ENCODE measurements around the gene PMPCA.
"Not testable (repeated sequence)": the region's sequence is repeated elsewhere in the genome, so short reads cannot be mapped to it uniquely, and the experiment has no call there.

Gene PMPCA

GRCh38 chr9:136398286-136398685 is 12.2 kb upstream of the PMPCA start:
- H3K27me3 ChIP-seq (ENCODE audit: control insufficient read depth in 1 of 2, insufficient read depth in 2 of 2, low read length in 2 of 2) = no peaks in the 10 kb centered on the region
- H3K27ac ChIP-seq (ENCODE audit: low read depth, low read length) = no peak overlapping the region
- peaks cover 54% of the 10 kb centered on the region for H3K36me3 ChIP-seq (ENCODE audit: insufficient read depth, low read length)
- H3K9ac ChIP-seq (ENCODE audit: low read length) = no peak overlapping the region
- no peak overlapping the region for H3K4me3 ChIP-seq (ENCODE audit: low read depth in 1 of 2, low read length in 2 of 2)
- H3K4me1 ChIP-seq (ENCODE audit: insufficient read depth, low read length) = peaks cover 18% of the 10 kb centered on the region
- H3K9me3 ChIP-seq (ENCODE audit: low read length) = no peaks in the 10 kb centered on the region

- H3K27ac ChIP-seq (ENCODE audit: low read depth, low read length) = peak overlapping the region; percentile 12
- peak overlapping the region; percentile 27 for H3K9ac ChIP-seq (ENCODE audit: low read length)
- peak overlapping the region; percentile 78 to 81 for H3K4me3 ChIP-seq (ENCODE audit: low read depth in 1 of 2, low read length in 2 of 2)
- H3K9me3 ChIP-seq (ENCODE audit: low read length) = no peaks in the 10 kb centered on the region
- H3K36me3 ChIP-seq (ENCODE audit: insufficient read depth, low read length) = peaks cover 50% of the 10 kb centered on the region
- peaks cover 18% of the 10 kb centered on the region for H3K4me1 ChIP-seq (ENCODE audit: insufficient read depth, low read length)
- H3K27me3 ChIP-seq (ENCODE audit: control insufficient read depth in 1 of 2, insufficient read depth in 2 of 2, low read length in 2 of 2) = no peaks in the 10 kb centered on the region
These were observed 11.1 kb upstream of the PMPCA start for GRCh38 chr9:136399176-136400037.

GRCh38 chr9:136400038-136400834 is 10.2 kb upstream of the PMPCA start, which contains the start of gene SNAPC4:
SNAPC4 (minus strand) TSS chr9:136400170; CDS start chr9:136398428, 1,742 bp downstream.
- Histone ChIP-seq H3K4me3 (ENCODE audit: low read depth in 1 of 2, low read length in 2 of 2) (peak within 1 kb of the TSS; percentile 78 to 81), H3K9me3 (ENCODE audit: low read length) (no peaks in the 10 kb centered on the region), H3K4me1 (ENCODE audit: insufficient read depth, low read length) (peaks cover 18% of the 10 kb centered on the region), H3K27ac (ENCODE audit: low read depth, low read length) (peak within 1 kb of the TSS; percentile 36), H3K36me3 (ENCODE audit: insufficient read depth, low read length) (peaks cover 50% of the 10 kb centered on the region), H3K27me3 (ENCODE audit: control insufficient read depth in 1 of 2, insufficient read depth in 2 of 2, low read length in 2 of 2) (no peaks in the 10 kb centered on the region), H3K9ac (ENCODE audit: low read length) (peak within 1 kb of the TSS; percentile 41)

- H3K36me3 ChIP-seq (ENCODE audit: insufficient read depth, low read length) = peaks cover 46% of the 10 kb centered on the region
- no peaks in the 10 kb centered on the region for H3K27me3 ChIP-seq (ENCODE audit: control insufficient read depth in 1 of 2, insufficient read depth in 2 of 2, low read length in 2 of 2)
- no peak overlapping the region for H3K4me3 ChIP-seq (ENCODE audit: low read depth in 1 of 2, low read length in 2 of 2)
- no peak overlapping the region for H3K27ac ChIP-seq (ENCODE audit: low read depth, low read length)
- peaks cover 18% of the 10 kb centered on the region for H3K4me1 ChIP-seq (ENCODE audit: insufficient read depth, low read length)
- H3K9ac ChIP-seq (ENCODE audit: low read length) = no peak overlapping the region
- H3K9me3 ChIP-seq (ENCODE audit: low read length) = no peaks in the 10 kb centered on the region
These were observed 9.1 kb upstream of the PMPCA start for GRCh38 chr9:136401173-136401922.

- Histone ChIP-seq H3K9me3 (ENCODE audit: low read length) (no peaks in the 10 kb centered on the region), H3K9ac (ENCODE audit: low read length) (no peak overlapping the region), H3K27ac (ENCODE audit: low read depth, low read length) (no peak overlapping the region), H3K27me3 (ENCODE audit: control insufficient read depth in 1 of 2, insufficient read depth in 2 of 2, low read length in 2 of 2) (no peaks in the 10 kb centered on the region), H3K4me3 (ENCODE audit: low read depth in 1 of 2, low read length in 2 of 2) (no peak overlapping the region), H3K36me3 (ENCODE audit: insufficient read depth, low read length) (peaks cover 46% of the 10 kb centered on the region), H3K4me1 (ENCODE audit: insufficient read depth, low read length) (peaks cover 18% of the 10 kb centered on the region)
These were observed 8.4 kb upstream of the PMPCA start for GRCh38 chr9:136402067-136402466.

GRCh38 chr9:136403538-136403914 is 6.9 kb upstream of the PMPCA start:
- peaks cover 40% of the 10 kb centered on the region for H3K36me3 ChIP-seq (ENCODE audit: insufficient read depth, low read length)
- H3K4me3 ChIP-seq (ENCODE audit: low read depth in 1 of 2, low read length in 2 of 2) = no peak overlapping the region
- no peak overlapping the region for H3K27ac ChIP-seq (ENCODE audit: low read depth, low read length)
- peaks cover 14% of the 10 kb centered on the region for H3K4me1 ChIP-seq (ENCODE audit: insufficient read depth, low read length)
- no peaks in the 10 kb centered on the region for H3K9me3 ChIP-seq (ENCODE audit: low read length)
- no peak overlapping the region for H3K9ac ChIP-seq (ENCODE audit: low read length)
- H3K27me3 ChIP-seq (ENCODE audit: control insufficient read depth in 1 of 2, insufficient read depth in 2 of 2, low read length in 2 of 2) = no peaks in the 10 kb centered on the region

GRCh38 chr9:136403915-136404800 is 6.3 kb upstream of the PMPCA start:
- H3K36me3 ChIP-seq (ENCODE audit: insufficient read depth, low read length) = peaks cover 37% of the 10 kb centered on the region
- no peak overlapping the region for H3K4me3 ChIP-seq (ENCODE audit: low read depth in 1 of 2, low read length in 2 of 2)
- H3K9me3 ChIP-seq (ENCODE audit: low read length) = no peaks in the 10 kb centered on the region
- H3K27ac ChIP-seq (ENCODE audit: low read depth, low read length) = no peak overlapping the region
- peaks cover 7% of the 10 kb centered on the region for H3K4me1 ChIP-seq (ENCODE audit: insufficient read depth, low read length)
- H3K9ac ChIP-seq (ENCODE audit: low read length) = no peak overlapping the region
- no peaks in the 10 kb centered on the region for H3K27me3 ChIP-seq (ENCODE audit: control insufficient read depth in 1 of 2, insufficient read depth in 2 of 2, low read length in 2 of 2)

- Histone ChIP-seq H3K9ac (ENCODE audit: low read length) (no peak overlapping the region), H3K36me3 (ENCODE audit: insufficient read depth, low read length) (peaks cover 37% of the 10 kb centered on the region), H3K27ac (ENCODE audit: low read depth, low read length) (no peak overlapping the region), H3K27me3 (ENCODE audit: control insufficient read depth in 1 of 2, insufficient read depth in 2 of 2, low read length in 2 of 2) (no peaks in the 10 kb centered on the region), H3K4me1 (ENCODE audit: insufficient read depth, low read length) (peaks cover 13% of the 10 kb centered on the region), H3K4me3 (ENCODE audit: low read depth in 1 of 2, low read length in 2 of 2) (no peak overlapping the region), H3K9me3 (ENCODE audit: low read length) (no peaks in the 10 kb centered on the region)
These were observed 5.7 kb upstream of the PMPCA start for GRCh38 chr9:136404801-136405136.

GRCh38 chr9:136405481-136405880 is 5.0 kb upstream of the PMPCA start:
- H3K4me1 ChIP-seq (ENCODE audit: insufficient read depth, low read length) = peaks cover 11% of the 10 kb centered on the region
- no peak overlapping the region for H3K4me3 ChIP-seq (ENCODE audit: low read depth in 1 of 2, low read length in 2 of 2)
- H3K27me3 ChIP-seq (ENCODE audit: control insufficient read depth in 1 of 2, insufficient read depth in 2 of 2, low read length in 2 of 2) = no peaks in the 10 kb centered on the region
- H3K27ac ChIP-seq (ENCODE audit: low read depth, low read length) = no peak overlapping the region
- peaks cover 37% of the 10 kb centered on the region for H3K36me3 ChIP-seq (ENCODE audit: insufficient read depth, low read length)
- no peaks in the 10 kb centered on the region for H3K9me3 ChIP-seq (ENCODE audit: low read length)
- no peak overlapping the region for H3K9ac ChIP-seq (ENCODE audit: low read length)

- H3K4me1 ChIP-seq (ENCODE audit: insufficient read depth, low read length); H3K27ac ChIP-seq (ENCODE audit: low read depth, low read length): not testable (repeated sequence)
- peaks cover 37% of the 10 kb centered on the region for H3K36me3 ChIP-seq (ENCODE audit: insufficient read depth, low read length)
These were observed 4.6 kb upstream of the PMPCA start for GRCh38 chr9:136405904-136406303.

More at GRCh38 chr9:136405904-136406303, 4.6 kb upstream of the PMPCA start:
- not testable (repeated sequence) for H3K27me3 ChIP-seq (ENCODE audit: control insufficient read depth in 1 of 2, insufficient read depth in 2 of 2, low read length in 2 of 2); H3K4me3 ChIP-seq (ENCODE audit: low read depth in 1 of 2, low read length in 2 of 2); H3K9me3 ChIP-seq (ENCODE audit: low read length); H3K9ac ChIP-seq (ENCODE audit: low read length)
